ENCODE data around the gene TMED6.
"Not testable (repeated sequence)": the region's sequence is repeated elsewhere in the genome, so short reads cannot be mapped to it uniquely, and the experiment has no call there.

Gene TMED6

DNA sequence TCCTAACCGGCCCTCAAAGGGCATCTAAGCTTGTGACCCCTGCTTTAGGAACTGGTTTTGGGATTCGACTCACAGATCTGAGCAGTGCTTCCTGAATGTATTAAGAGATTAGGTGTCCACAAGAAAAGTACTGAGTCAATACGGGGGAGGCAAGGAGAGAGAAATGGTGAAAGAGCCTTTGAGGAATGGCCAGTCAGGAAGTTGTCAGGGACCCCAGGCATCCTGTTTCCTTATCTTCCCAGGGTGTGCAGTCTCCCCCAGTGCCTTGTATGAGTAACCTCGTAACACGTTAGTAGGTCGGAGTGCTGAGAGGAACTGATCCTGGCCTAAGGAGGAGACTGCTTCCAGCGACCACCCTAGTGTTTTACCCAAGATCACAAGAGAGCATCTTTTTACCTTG, 16.4 kb upstream of the TMED6 start:
- no peak overlapping the region for H3K27ac ChIP-seq
- no peak for TF ChIP-seq CTCF (IDR thresholded peaks at IDR 0.05; ENCODE audit: low read depth, low read length)
- no peaks in the 10 kb centered on the region for H3K27me3 ChIP-seq (ENCODE audit: insufficient read depth, low read depth, severe bottlenecking)
- H3K36me3 ChIP-seq = peaks cover 79% of the 10 kb centered on the region
- H3K4me3 ChIP-seq (ENCODE audit: low read depth, low read length) = no peak overlapping the region
- no peaks in the 10 kb centered on the region for H3K9me3 ChIP-seq (ENCODE audit: severe bottlenecking)
- DNase-seq = no peak

DNA sequence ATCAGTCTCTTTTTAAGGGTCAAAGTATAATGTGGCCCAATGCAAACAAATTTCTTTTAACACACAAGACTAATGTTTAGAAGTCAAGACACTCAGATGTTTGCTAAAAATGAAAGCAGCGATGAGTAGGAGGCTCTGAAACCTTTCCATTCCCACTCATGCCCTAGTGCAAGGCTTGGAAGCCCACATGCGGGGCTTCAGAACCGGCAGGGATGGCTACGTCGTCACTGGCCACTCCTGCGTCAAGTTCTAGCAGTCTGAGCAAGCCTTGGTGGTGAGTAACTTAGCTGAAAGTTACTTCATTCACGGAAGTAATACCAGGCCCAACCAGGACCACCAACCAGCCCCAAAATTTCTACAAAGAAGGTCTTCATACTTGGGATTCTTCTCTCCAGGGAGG, 14.8 kb upstream of the TMED6 start:
- Histone ChIP-seq H3K9me3 (ENCODE audit: severe bottlenecking) (no peaks in the 10 kb centered on the region), H3K27me3 (ENCODE audit: insufficient read depth, low read depth, severe bottlenecking) (no peaks in the 10 kb centered on the region), H3K27ac (no peak overlapping the region), H3K36me3 (peaks cover 73% of the 10 kb centered on the region), H3K4me3 (ENCODE audit: low read depth, low read length) (no peak overlapping the region)
- DNase-seq = no peak
- no peak for TF ChIP-seq CTCF (IDR thresholded peaks at IDR 0.05; ENCODE audit: low read depth, low read length)

DNA sequence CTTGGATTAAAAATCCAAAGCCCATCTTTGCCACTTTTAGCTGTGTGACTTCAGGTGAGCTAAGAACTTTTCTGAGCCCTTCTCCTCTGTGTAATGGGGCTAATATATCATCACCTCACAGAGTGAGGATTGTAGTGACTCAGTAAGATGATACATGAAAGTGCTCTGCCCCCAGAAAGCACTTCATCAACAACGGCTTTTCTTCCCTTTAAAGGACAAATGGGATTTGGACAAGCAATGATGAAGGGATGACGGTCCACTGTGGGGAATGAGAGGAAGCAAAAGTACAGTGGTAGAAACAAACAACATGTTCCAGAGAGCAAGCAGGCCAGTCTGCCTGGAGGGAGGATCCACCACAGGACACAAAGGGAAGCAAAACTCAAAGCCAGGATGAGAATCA, 14.3 kb upstream of the TMED6 start:
- Histone ChIP-seq H3K9me3 (ENCODE audit: severe bottlenecking) (no peaks in the 10 kb centered on the region), H3K27me3 (ENCODE audit: insufficient read depth, low read depth, severe bottlenecking) (no peaks in the 10 kb centered on the region), H3K4me3 (ENCODE audit: low read depth, low read length) (no peak overlapping the region), H3K27ac (no peak overlapping the region), H3K36me3 (peaks cover 72% of the 10 kb centered on the region)
- no peak for TF ChIP-seq CTCF (IDR thresholded peaks at IDR 0.05; ENCODE audit: low read depth, low read length)
- no peak for DNase-seq

- Histone ChIP-seq H3K27ac (no peak overlapping the region), H3K36me3 (peaks cover 58% of the 10 kb centered on the region), H3K9me3 (ENCODE audit: severe bottlenecking) (no peaks in the 10 kb centered on the region), H3K4me3 (ENCODE audit: low read depth, low read length) (no peak overlapping the region), H3K27me3 (ENCODE audit: insufficient read depth, low read depth, severe bottlenecking) (no peaks in the 10 kb centered on the region)
- TF ChIP-seq CTCF (IDR thresholded peaks at IDR 0.05; ENCODE audit: low read depth, low read length) = no peak
- DNase-seq = no peak
These were observed 12.5 kb upstream of the TMED6 start for GRCh38 chr16:69364088-69364487.

DNA sequence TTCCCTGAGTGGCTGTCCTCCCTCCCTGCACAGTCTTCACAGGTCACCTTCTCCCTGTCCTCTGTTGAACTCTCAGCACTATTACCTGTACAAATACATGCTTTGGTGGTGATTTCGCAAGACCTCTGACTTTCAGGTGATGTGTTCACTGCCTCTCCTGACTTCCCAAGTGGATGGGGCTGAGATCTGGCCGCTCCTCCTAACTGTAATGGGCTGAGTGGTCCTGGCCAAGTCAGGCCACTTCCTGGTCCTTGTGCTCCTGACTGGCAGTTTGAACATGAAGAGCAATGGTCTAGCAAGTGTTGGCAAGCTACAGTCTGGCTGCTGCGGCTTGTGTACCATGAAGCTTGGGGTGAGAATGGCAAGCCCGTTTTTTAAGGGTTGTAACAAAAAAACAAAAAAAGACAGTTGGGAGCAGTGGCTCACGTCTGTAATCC, 11.7 kb upstream of the TMED6 start:
- Histone ChIP-seq H3K36me3 (peaks cover 52% of the 10 kb centered on the region), H3K9me3 (ENCODE audit: severe bottlenecking) (no peaks in the 10 kb centered on the region), H3K4me3 (ENCODE audit: low read depth, low read length) (no peak overlapping the region), H3K27me3 (ENCODE audit: insufficient read depth, low read depth, severe bottlenecking) (no peaks in the 10 kb centered on the region), H3K27ac (no peak overlapping the region)
- DNase-seq = no peak
- no peak for TF ChIP-seq CTCF (IDR thresholded peaks at IDR 0.05; ENCODE audit: low read depth, low read length)

DNA sequence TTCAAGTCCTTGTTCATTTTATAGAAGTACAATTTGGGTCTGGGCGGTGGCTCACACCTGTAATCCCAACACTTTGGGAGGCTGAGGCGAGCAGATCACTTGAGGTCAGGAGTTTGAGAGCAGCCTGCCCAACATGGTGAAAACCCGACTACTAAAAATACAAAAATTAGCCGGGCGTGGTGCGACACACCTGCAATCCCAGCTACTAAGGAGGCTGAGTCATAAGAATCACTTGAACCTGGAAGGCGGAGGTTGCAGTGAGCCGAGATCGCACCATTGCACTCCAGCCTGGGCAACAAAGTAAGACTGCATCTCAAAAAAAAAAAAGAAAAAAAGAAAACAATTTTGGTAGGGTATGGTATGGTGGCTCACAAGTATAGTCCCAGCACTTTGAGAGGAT, 8.5 kb upstream of the TMED6 start:
- not testable (repeated sequence) for H3K27me3 ChIP-seq (ENCODE audit: insufficient read depth, low read depth, severe bottlenecking); H3K9me3 ChIP-seq (ENCODE audit: severe bottlenecking); H3K27ac ChIP-seq; DNase-seq; H3K4me3 ChIP-seq (ENCODE audit: low read depth, low read length)
- peaks cover 29% of the 10 kb centered on the region for H3K36me3 ChIP-seq

Data from WERI-Rb-1 (cell line).